ENCODE data around the gene SSTR3.

SSTR3 gene

GRCh38 chr22:37221424-37222333, 9.4 kb upstream of the SSTR3 start:
- no peak for TF ChIP-seq CTCF (IDR thresholded peaks at IDR 0.05; ENCODE audit: low read depth, low read length)
- no peak overlapping the region for H3K4me3 ChIP-seq (ENCODE audit: low read depth, low read length)
- in situ Hi-C loops (cut with HindIII; ENCODE audit: low sequenced_read_pairs): no loop called here
- no peak for DNase-seq (ENCODE audit: low read depth, low spot score)

GRCh38 chr22:37220543-37220981, 8.3 kb upstream of the SSTR3 start:
- H3K4me3 ChIP-seq (ENCODE audit: low read depth, low read length): no peak overlapping the region
- in situ Hi-C loops (cut with HindIII; ENCODE audit: low sequenced_read_pairs): no loop called here
- no peak for DNase-seq (ENCODE audit: low read depth, low spot score)
- no peak for TF ChIP-seq CTCF (IDR thresholded peaks at IDR 0.05; ENCODE audit: low read depth, low read length)

GRCh38 chr22:37219533-37219932, 7.3 kb upstream of the SSTR3 start:
- TF ChIP-seq CTCF (IDR thresholded peaks at IDR 0.05; ENCODE audit: low read depth, low read length): no peak
- no peak for DNase-seq (ENCODE audit: low read depth, low spot score)
- in situ Hi-C loops (cut with HindIII; ENCODE audit: low sequenced_read_pairs): no loop called here
- no peak overlapping the region for H3K4me3 ChIP-seq (ENCODE audit: low read depth, low read length)

- H3K4me3 ChIP-seq (ENCODE audit: low read depth, low read length): no peak overlapping the region
- in situ Hi-C loops (cut with HindIII; ENCODE audit: low sequenced_read_pairs): no loop called here
- no peak for DNase-seq (ENCODE audit: low read depth, low spot score)
Observed at GRCh38 chr22:37218771-37219411, 6.6 kb upstream of the SSTR3 start.

GRCh38 chr22:37218399-37218770, 6.1 kb upstream of the SSTR3 start:
- in situ Hi-C loops (cut with HindIII; ENCODE audit: low sequenced_read_pairs): no loop called here
- no peak for TF ChIP-seq CTCF (IDR thresholded peaks at IDR 0.05; ENCODE audit: low read depth, low read length)
- DNase-seq (ENCODE audit: low read depth, low spot score): no peak
- no peak overlapping the region for H3K4me3 ChIP-seq (ENCODE audit: low read depth, low read length)

More at GRCh38 chr22:37218771-37219411, 6.6 kb upstream of the SSTR3 start:
- no peak for TF ChIP-seq CTCF (IDR thresholded peaks at IDR 0.05; ENCODE audit: low read depth, low read length)

GRCh38 chr22:37215890-37216289, 3.6 kb upstream of the SSTR3 start:
- in situ Hi-C loops (cut with HindIII; ENCODE audit: low sequenced_read_pairs): no loop called here
- DNase-seq (ENCODE audit: low read depth, low spot score): no peak
- H3K4me3 ChIP-seq (ENCODE audit: low read depth, low read length): no peak overlapping the region
- TF ChIP-seq CTCF (IDR thresholded peaks at IDR 0.05; ENCODE audit: low read depth, low read length): no peak

Data from astrocyte of the spinal cord (primary cell).